Measurements from ENCODE around the gene ACTG2.

GRCh38 chr2:73965053-73965452, 72.2 kb downstream of the ACTG2 start:
- no peak for TF ChIP-seq CTCF (IDR thresholded peaks at IDR 0.05)
- TF ChIP-seq ZFX (IDR thresholded peaks at IDR 0.05; ENCODE audit: borderline replicate concordance), result no peak
